Fibroblast of pulmonary artery (primary cell): Measurements from ENCODE around the gene LRIT1.

Experiments used
- DNase-seq: peaks from one replicate; pipeline ENCODE4 v3.0.0-alpha.2; 2010; ENCODE audit warnings: low read depth
- H3K4me3 ChIP-seq: replicated peaks from 2 replicates; pipeline ENCODE4 v1.5.1; 2011; ENCODE audit warnings: low read depth, mild to moderate bottlenecking, control low read depth, low read length, moderate library complexity
- TF ChIP-seq, protein P1 (sequence below): IDR thresholded peaks from 2 replicates; pipeline ENCODE4 v1.5.1; 2011; ENCODE audit warnings: mild to moderate bottlenecking, control low read depth, low read length, inconsistent platforms; ENCODE audit errors: missing control alignments

LRIT1 gene

GRCh38 chr10:84237199-84238051 lies 3.9 kb downstream of the LRIT1 start:
- DNase-seq: no peak
- TF ChIP-seq, protein P1, sequence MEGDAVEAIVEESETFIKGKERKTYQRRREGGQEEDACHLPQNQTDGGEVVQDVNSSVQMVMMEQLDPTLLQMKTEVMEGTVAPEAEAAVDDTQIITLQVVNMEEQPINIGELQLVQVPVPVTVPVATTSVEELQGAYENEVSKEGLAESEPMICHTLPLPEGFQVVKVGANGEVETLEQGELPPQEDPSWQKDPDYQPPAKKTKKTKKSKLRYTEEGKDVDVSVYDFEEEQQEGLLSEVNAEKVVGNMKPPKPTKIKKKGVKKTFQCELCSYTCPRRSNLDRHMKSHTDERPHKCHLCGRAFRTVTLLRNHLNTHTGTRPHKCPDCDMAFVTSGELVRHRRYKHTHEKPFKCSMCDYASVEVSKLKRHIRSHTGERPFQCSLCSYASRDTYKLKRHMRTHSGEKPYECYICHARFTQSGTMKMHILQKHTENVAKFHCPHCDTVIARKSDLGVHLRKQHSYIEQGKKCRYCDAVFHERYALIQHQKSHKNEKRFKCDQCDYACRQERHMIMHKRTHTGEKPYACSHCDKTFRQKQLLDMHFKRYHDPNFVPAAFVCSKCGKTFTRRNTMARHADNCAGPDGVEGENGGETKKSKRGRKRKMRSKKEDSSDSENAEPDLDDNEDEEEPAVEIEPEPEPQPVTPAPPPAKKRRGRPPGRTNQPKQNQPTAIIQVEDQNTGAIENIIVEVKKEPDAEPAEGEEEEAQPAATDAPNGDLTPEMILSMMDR: no peak
- no peak overlapping the region for H3K4me3 ChIP-seq

- no peak overlapping the region for H3K4me3 ChIP-seq
- TF ChIP-seq, protein P1: no peak
- DNase-seq: no peak
Measured at GRCh38 chr10:84236807-84237198, 4.5 kb downstream of the LRIT1 start.

- TF ChIP-seq, protein P1: no peak
- no peak for DNase-seq
- no peak overlapping the region for H3K4me3 ChIP-seq
Measured at GRCh38 chr10:84235096-84235495, 6.2 kb downstream of the LRIT1 start.

- DNase-seq: no peak
- no peak overlapping the region for H3K4me3 ChIP-seq
- TF ChIP-seq, protein P1: no peak
Measured at GRCh38 chr10:84234479-84234878, 6.9 kb downstream of the LRIT1 start.

DNA sequence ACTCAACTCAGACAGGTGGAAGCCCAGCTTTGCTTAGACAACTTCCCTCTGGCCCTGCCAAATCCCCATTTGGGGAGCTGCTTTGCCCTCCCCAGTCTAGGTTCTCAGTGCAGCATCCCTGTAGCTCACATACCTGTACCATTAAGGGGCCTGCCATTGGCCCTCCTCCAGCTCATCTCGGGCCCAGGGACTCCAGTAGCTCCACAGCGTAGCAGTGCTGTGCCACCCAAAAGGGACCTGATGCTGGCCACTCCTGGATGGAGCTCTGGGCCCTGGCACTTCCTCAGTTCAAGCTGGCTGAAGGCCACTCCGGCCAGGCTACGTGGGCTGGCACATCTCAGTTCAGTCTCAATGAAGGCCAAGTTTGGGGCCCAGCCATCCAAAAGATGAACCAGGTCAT lies 7.4 kb downstream of the LRIT1 start:
- no peak overlapping the region for H3K4me3 ChIP-seq
- no peak for DNase-seq
- TF ChIP-seq, protein P1: no peak

- TF ChIP-seq, protein P1: no peak
Measured at GRCh38 chr10:84232376-84232775, 9.0 kb downstream of the LRIT1 start.

GRCh38 chr10:84230359-84230758 lies 11.0 kb downstream of the LRIT1 start:
- H3K4me3 ChIP-seq: no peak overlapping the region
- TF ChIP-seq, protein P1: no peak
- no peak for DNase-seq

More at GRCh38 chr10:84232376-84232775, 9.0 kb downstream of the LRIT1 start:
- DNase-seq: no peak
- H3K4me3 ChIP-seq: no peak overlapping the region
